Bronchial epithelial cell (primary cell): ENCODE results near the gene ATRN. TPM values are rescaled to one million over a fixed set of nuclear protein-coding genes. Genes with fewer than 3 reads are reported as not detected.
"Not testable (repeated sequence)": the region's sequence is repeated elsewhere in the genome, so short reads cannot be mapped to it uniquely, and the experiment has no call there.

Experiments
- DNase-seq: peaks from one replicate; pipeline ENCODE4 v3.0.0-alpha.2; 2010; ENCODE audit warnings: low read depth
- FAIRE-seq: peaks from 2 replicates; lab custom pipeline; 2011; peaks lifted over from hg19 to GRCh38; lab: Jason Lieb, UNC
- H3K27me3 ChIP-seq: 2 replicates; pipeline ENCODE4 v1.5.1; 2011; ENCODE audit warnings: low read length; ENCODE audit not compliant: control insufficient read depth, insufficient read depth
- H3K36me3 ChIP-seq: 2 replicates; pipeline ENCODE4 v1.5.1; 2011; ENCODE audit warnings: low read length; ENCODE audit not compliant: control insufficient read depth, insufficient read depth
- H3K4me3 ChIP-seq: 2 replicates; pipeline ENCODE4 v1.5.1; 2011; ENCODE audit warnings: mild to moderate bottlenecking, low read depth, low read length, control low read depth
- total RNA-seq: library from RNA; depleted of rRNA; stranded (reverse); fragments of >200 nt; gene quantifications from 2 replicates; pipeline ENCODE4 v1.2.1, GENCODE V29; 2014
- TF ChIP-seq, protein P1 (sequence below): IDR thresholded peaks from 2 replicates; pipeline ENCODE4 v1.5.1; 2011; ENCODE audit warnings: mild to moderate bottlenecking, moderate library complexity, low read length, control low read depth, inconsistent platforms; ENCODE audit not compliant: insufficient read depth, severe bottlenecking

Gene ATRN
- total RNA-seq: 50.0 and 55.0 TPM in 2 replicates

- FAIRE-seq (no peak), DNase-seq (peak; percentile 68)
Measured at GRCh38 chr20:3470627-3471396, at the start of gene ATRN. TSS of gene ATRN (plus strand) at chr20:3471018. CDS start at chr20:3471108, 90 bp downstream.

DNA sequence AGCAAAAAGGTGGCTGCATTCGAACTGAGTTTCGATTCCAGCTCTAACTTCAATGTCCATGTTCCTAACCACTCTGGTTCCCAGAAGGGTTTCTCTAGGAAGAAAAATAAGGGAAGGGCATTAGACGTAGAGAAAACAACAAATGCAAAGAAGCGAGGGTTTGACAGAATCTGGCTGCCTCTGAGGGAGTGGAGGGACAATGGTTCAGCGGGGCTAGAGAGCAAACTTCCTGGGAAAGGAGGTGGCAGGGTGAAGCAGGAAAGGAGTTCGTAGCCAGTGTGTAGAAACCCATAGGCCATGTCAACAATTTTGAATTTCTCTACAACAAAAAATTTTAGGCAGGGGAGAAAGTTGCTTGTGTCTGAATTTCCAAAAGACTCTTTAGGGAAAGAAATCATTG is 48.8 kb upstream of the ATRN start:
- Histone ChIP-seq H3K4me3 (no peak overlapping the region), H3K27me3 (no peaks in the 10 kb centered on the region), H3K36me3 (no peaks in the 10 kb centered on the region)
- no peak for DNase-seq
- no peak for FAIRE-seq
- TF ChIP-seq, protein P1, sequence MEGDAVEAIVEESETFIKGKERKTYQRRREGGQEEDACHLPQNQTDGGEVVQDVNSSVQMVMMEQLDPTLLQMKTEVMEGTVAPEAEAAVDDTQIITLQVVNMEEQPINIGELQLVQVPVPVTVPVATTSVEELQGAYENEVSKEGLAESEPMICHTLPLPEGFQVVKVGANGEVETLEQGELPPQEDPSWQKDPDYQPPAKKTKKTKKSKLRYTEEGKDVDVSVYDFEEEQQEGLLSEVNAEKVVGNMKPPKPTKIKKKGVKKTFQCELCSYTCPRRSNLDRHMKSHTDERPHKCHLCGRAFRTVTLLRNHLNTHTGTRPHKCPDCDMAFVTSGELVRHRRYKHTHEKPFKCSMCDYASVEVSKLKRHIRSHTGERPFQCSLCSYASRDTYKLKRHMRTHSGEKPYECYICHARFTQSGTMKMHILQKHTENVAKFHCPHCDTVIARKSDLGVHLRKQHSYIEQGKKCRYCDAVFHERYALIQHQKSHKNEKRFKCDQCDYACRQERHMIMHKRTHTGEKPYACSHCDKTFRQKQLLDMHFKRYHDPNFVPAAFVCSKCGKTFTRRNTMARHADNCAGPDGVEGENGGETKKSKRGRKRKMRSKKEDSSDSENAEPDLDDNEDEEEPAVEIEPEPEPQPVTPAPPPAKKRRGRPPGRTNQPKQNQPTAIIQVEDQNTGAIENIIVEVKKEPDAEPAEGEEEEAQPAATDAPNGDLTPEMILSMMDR: no peak

More at GRCh38 chr20:3470627-3471396, at the start of gene ATRN:
- Histone ChIP-seq H3K27me3 (no peaks in the 10 kb centered on the region), H3K4me3 (peak within 1 kb of the TSS; percentile 64), H3K36me3 (no peaks in the 10 kb centered on the region)
- TF ChIP-seq, protein P1: no peak

DNA sequence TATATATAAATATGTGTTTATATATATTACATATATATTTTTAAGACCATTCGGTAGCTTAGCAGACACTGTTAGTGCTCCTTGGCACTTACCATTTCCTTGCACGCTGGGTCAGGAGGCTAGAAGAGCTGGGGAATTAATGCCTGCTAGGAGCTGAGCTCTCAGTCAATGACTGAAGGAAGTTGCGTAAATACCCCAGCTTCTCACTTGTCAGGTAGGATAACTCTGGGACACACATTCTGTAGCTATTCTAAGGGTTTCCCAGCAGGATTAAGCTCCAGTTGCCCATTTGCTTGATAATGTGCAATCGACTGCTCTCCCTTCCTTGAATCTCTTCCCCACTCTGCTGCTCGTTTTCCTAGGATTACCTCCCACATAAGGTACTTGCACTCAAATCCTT is 47.7 kb upstream of the ATRN start:
- DNase-seq: no peak
- Histone ChIP-seq H3K27me3 (no peaks in the 10 kb centered on the region), H3K36me3 (no peaks in the 10 kb centered on the region), H3K4me3 (no peak overlapping the region)
- TF ChIP-seq, protein P1: no peak
- no peak for FAIRE-seq

GRCh38 chr20:3426766-3427165 is 44.1 kb upstream of the ATRN start:
- not testable (repeated sequence) for FAIRE-seq, H3K36me3 ChIP-seq, H3K4me3 ChIP-seq, DNase-seq, H3K27me3 ChIP-seq

- no peaks in the 10 kb centered on the region for H3K36me3 ChIP-seq
- TF ChIP-seq, protein P1: no peak
- peak; percentile 72 for FAIRE-seq
Measured at GRCh38 chr20:3430376-3431069, 40.3 kb upstream of the ATRN start.

GRCh38 chr20:3431109-3431508 is 39.7 kb upstream of the ATRN start:
- FAIRE-seq: no peak
- Histone ChIP-seq H3K27me3 (no peaks in the 10 kb centered on the region), H3K4me3 (no peak overlapping the region), H3K36me3 (no peaks in the 10 kb centered on the region)
- no peak for DNase-seq
- TF ChIP-seq, protein P1: no peak

More at GRCh38 chr20:3430376-3431069, 40.3 kb upstream of the ATRN start:
- Histone ChIP-seq H3K4me3 (no peak overlapping the region), H3K27me3 (no peaks in the 10 kb centered on the region)
- peak; percentile 41 for DNase-seq
